ENCODE measurements around the gene GALNS.
"Not testable (repeated sequence)": the region's sequence is repeated elsewhere in the genome, so short reads cannot be mapped to it uniquely, and the experiment has no call there.

GALNS gene

DNA sequence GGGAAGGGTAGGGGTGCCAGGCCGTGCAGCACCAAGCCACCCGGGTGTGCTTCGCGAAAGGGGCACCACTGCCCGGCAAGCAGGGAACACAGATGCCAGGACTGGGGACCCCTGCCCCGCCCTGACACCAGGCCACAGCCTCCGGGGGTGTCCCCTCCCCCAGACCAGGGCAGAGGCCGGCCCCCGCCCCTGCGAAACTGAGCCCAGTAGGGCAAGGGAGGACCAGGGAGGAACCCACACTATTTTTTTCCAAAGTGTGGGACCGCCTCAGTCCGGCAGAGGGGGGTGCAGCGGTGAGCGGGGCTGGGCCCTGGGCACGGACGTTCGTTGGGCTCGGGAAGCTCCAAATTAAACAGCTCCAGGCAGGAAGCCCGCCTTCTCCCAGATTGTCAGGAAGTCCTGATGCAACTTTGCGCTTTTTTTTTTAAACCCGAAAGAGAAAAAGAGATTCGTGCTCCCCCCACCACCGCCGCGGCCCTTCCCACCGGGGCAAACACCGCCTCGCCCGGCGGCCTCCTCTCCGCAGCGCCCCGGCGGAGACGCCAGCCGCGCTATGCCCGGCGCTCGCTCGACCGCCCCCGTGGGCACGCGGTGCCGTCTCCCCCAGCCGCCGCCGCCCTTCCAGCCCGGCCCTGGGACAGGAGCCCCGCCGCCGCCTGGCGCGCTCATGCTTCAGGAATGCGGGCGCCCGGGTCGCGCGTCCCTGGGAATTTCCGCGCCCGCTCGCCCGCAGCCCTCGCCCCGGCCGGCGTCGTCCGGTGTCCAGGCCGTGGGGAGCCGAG, 72.5 kb downstream of the GALNS start:
- no peak for DNase-seq (ENCODE audit: low read depth, low spot score)

GRCh38 chr16:88783391-88784073, 73.2 kb downstream of the GALNS start:
- DNase-seq (ENCODE audit: low read depth, low spot score), result no peak

- peak; percentile 57 for DNase-seq (ENCODE audit: low read depth, low spot score)
Observed at GRCh38 chr16:88782454-88783390, 74.0 kb downstream of the GALNS start.

GRCh38 chr16:88781140-88782077, 75.3 kb downstream of the GALNS start:
- DNase-seq (ENCODE audit: low read depth, low spot score), result peak; percentile 53

DNA sequence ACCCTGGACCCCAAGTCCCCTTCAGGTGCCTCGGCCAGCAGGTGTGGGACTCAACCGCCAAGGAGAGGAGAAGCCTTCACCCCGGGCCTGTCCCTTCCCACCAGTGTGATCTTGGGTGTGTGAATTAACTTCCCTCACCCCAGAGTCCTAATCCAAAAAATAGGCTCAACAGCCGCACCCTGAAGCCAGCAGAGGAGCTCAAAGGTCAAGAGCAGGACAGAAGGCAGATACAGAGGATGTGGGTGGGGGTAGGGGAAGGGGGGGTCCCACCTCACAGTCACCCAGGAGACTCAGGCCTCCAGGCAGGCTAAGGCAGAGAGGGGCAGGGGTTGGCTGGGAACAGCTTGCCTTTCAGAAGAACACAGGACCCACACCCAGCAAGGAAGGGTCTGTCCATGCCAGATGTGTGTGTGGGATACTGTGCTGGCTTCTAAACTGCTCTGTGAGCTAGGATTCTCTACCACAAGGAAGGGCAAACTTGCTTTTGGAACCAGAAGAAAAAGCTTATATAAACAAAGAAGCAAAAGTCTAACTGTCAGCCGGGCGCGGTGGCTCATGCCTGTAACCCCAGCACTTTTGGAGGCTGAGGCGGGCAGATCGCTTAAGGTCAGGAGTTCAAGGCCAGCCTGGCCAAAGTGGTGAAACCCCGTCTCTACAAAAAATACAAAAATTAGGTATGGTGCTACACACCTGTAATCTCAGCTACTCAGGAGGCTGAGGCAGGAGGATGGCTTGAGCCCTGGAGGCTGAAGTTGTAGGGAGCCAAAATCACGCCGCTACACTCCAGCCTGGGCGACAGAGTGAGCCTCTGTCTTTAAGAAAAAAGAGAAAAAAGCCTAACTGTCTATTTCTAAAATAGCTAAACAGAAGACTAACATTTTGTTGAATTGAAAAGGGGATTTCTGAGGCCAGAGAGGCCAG, 76.3 kb downstream of the GALNS start:
- DNase-seq (ENCODE audit: low read depth, low spot score), result no peak

GRCh38 chr16:88779406-88780141, 77.2 kb downstream of the GALNS start:
- DNase-seq (ENCODE audit: low read depth, low spot score), result no peak

- DNase-seq (ENCODE audit: low read depth, low spot score), result no peak
Observed at GRCh38 chr16:88778541-88779065, 78.1 kb downstream of the GALNS start.

GRCh38 chr16:88778271-88778525, 78.5 kb downstream of the GALNS start:
- DNase-seq (ENCODE audit: low read depth, low spot score), result no peak

GRCh38 chr16:88777471-88778270, 79.1 kb downstream of the GALNS start:
- no peak for DNase-seq (ENCODE audit: low read depth, low spot score)

GRCh38 chr16:88775825-88776224, 80.9 kb downstream of the GALNS start:
- DNase-seq (ENCODE audit: low read depth, low spot score), result no peak

- no peak for DNase-seq (ENCODE audit: low read depth, low spot score)
Observed at GRCh38 chr16:88774544-88775393, 82.0 kb downstream of the GALNS start.

DNA sequence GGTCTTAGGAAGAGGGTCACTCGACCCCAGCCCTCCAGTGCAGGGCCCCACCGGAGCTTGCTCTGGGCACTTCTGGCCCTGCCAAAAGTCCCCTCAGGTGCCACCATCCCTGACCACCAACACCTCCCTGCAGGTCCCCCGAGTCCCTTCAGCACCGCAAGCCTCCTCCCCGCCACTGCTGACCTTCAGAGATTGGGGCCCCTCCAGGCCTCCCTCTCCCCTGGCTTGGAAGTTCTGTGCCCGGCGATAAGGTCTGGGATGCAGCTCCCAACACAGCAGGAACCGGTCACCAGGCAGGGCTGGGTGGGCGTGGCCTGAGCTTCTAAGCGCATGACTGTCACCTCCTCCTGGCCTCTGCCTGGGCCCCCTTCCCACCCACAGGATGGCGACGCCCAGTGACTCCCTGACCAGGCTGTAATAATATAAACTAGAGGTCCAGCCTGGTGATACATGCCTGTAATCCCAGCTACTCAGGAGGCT, 82.9 kb downstream of the GALNS start:
- DNase-seq (ENCODE audit: low read depth, low spot score), result no peak

DNA sequence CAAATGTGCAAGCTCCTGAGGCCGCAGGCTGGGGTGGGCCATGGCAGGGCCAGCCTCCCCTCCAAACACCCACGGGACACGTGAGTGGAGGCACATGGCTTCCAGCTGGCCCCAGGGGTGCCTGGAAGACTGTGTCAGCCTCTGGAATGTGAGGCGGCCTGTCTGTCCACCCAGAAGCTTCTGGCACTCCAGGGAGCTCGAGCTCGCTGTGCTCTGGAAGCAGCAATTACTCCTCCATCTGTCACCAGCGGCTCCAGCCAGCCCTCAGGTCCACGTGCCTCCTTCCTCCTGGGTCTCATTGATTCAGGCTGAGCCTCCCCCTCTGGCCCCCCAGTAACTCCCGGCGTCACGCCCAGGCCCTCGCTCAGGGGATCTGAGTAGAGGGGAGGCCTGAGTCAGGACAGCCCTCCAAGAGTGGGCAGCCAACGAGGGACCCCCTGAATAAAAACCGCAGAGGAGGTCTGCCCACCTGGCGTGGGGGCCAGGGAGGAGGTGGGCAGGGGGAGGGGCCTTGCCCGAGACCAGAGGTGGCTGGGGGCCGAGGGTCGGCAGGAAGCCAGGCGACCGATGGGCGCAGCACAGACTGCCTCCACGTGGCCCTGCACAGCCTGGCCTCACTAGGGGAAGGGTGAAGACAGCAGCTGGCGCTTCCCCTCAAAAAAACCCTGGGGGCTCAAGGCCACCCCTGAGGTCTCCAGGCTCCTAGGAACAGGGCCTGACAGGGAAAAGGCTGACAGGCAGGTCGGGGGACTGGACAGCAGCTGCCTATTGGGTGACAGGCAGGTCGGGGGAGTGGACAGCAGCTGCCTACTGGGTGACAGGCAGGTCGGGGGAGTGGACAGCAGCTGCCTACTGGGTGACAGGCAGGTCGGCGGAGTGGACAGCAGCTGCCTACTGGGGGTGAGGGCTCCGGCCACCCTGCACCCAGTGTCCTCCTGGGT, 83.6 kb downstream of the GALNS start:
- no peak for DNase-seq (ENCODE audit: low read depth, low spot score)

DNA sequence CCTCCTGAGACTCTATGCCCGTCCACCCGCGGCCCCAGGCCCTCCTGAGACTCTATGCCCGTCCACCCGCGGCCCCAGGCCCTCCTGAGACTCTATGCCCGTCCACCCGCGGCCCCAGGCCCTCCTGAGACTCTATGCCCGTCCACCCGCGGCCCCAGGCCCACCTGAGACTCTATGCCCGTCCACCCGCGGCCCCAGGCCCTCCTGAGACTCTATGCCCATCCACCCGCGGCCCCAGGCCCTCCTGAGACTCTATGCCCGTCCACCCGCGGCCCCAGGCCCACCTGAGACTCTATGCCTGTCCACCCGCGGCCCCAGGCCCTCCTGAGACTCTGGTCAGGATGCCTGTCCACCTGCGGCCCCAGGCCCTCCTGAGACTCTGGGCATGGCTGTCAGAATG, 85.0 kb downstream of the GALNS start:
- not testable (repeated sequence) for DNase-seq (ENCODE audit: low read depth, low spot score)

- no peak for DNase-seq (ENCODE audit: low read depth, low spot score)
Observed at GRCh38 chr16:88771294-88771772, 85.4 kb downstream of the GALNS start.

All from activated CD4-positive, CD25-positive, alpha-beta regulatory T cell treated with anti-CD3 and anti-CD28 coated beads, Interleukin-2, amount 50 U/mL, for 16 hours (primary cell).